ENCODE results near the gene DSCAM.

DNA sequence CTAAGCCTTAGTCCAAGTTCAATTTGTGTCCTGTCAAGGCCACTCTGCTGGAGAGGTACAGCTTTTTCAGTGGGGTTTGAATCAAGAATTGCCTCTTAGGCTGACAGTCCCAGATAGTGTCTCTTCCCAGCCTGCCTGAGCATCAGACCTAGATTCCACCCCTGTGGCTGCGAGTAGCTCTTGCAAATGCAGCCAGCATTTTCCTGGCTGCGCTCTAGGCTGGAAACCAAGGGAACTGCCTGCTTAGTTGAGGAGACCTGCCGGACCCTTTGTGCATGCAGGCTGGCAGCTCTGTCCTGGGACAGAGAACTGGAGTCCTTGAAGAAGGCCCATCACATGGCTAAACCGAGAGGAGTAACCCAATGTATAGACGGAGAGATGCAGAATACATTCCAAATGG, 686.0 kb downstream of the DSCAM start:
- TF ChIP-seq POLR2A (IDR thresholded peaks at IDR 0.05; ENCODE audit: low read depth, low read length): no peak
- TF ChIP-seq TAF1 (IDR thresholded peaks at IDR 0.05; ENCODE audit: borderline replicate concordance, low read depth, low read length): no peak
